A549 (cell line): ENCODE data around the gene USP13. TPM values are rescaled to one million over a fixed set of nuclear protein-coding genes. Genes with fewer than 3 reads are reported as not detected.

Source experiments
- ATAC-seq, 2 experiments: fragments of 200-7000 bp in 1 of 2; fragments of >200 bp in 1 of 2; cut with Nextera tagmentation in 1 of 2; cut with Tn5 transposase in 1 of 2; 3 replicates each; pipeline versions ENCODE4 v1.8.0 to v1.9.1; 2018 to 2020; ENCODE audit warnings: mild to moderate bottlenecking in 1 of 2, moderate library complexity in 1 of 2
- CTCF ChIA-PET: fragments of 300-600 bp; sonication (Branson Sonifier 250); formaldehyde crosslinking; extraction: SDS; loops from one replicate; lab custom pipeline; 2021; ENCODE audit warnings: antibody characterized with exemption, inconsistent platforms; lab: Yijun Ruan, JAX
- POLR2A ChIA-PET: fragments of 350-600 bp; formaldehyde crosslinking; extraction: SDS; loops from one replicate; lab custom pipeline; 2021; ENCODE audit warnings: antibody characterized with exemption, inconsistent platforms; lab: Yijun Ruan, JAX
- DNase-seq, 2 experiments: peaks; one replicate each; pipeline versions ENCODE4 v3.0.0 to v3.0.0-alpha.2; 2011 to 2016; ENCODE audit warnings: low read depth in 1 of 2, low spot score in 1 of 2
- FAIRE-seq: peaks from 2 replicates; lab custom pipeline; 2011; peaks lifted over from hg19 to GRCh38; lab: Jason Lieb, UNC
- H3K27ac ChIP-seq, 2 experiments: fragments of >200 bp; sonication (Bioruptor Twin); formaldehyde crosslinking; 3 replicates each; pipeline ENCODE4 v1.5.1; 2016 to 2017
- H3K4me1 ChIP-seq: fragments of >200 bp; sonication (Bioruptor Twin); formaldehyde crosslinking; 3 replicates; pipeline ENCODE4 v1.6.1; 2016
- H3K4me2 ChIP-seq: fragments of >200 bp; sonication (Bioruptor Twin); formaldehyde crosslinking; 3 replicates; pipeline ENCODE4 v1.6.1; 2016
- H3K4me3 ChIP-seq: fragments of >200 bp; sonication (Bioruptor Twin); formaldehyde crosslinking; 3 replicates; pipeline ENCODE4 v1.5.1; 2016
- H3K9me3 ChIP-seq: fragments of >200 bp; sonication (Bioruptor Twin); formaldehyde crosslinking; 3 replicates; pipeline ENCODE4 v1.6.1; 2016
- CBX8 ChIP-seq: fragments of 200-600 bp; sonication (generic); IDR thresholded peaks from 2 replicates; pipeline ENCODE4 v1.6.1; 2016
- CHD4 ChIP-seq: fragments of 200-600 bp; sonication (generic); IDR thresholded peaks from 2 replicates; pipeline ENCODE4 v1.6.1; 2016; ENCODE audit warnings: antibody characterized with exemption, mild to moderate bottlenecking, borderline replicate concordance
- EHF ChIP-seq: fragments of 250-450 bp; sonication (Bioruptor Pico); IDR thresholded peaks from 2 replicates; pipeline ENCODE4 v1.5.0; 2020; ENCODE audit warnings: mild to moderate bottlenecking
- EHMT2 ChIP-seq: fragments of 200-600 bp; sonication (generic); IDR thresholded peaks from 2 replicates; pipeline ENCODE4 v1.6.1; 2016; ENCODE audit warnings: antibody characterized with exemption, low read depth, mild to moderate bottlenecking, moderate library complexity
- ESRRA ChIP-seq: fragments of 150-350 bp; IDR thresholded peaks from 2 replicates; pipeline ENCODE4 v1.6.1; 2014; ENCODE audit warnings: mild to moderate bottlenecking, low read length, borderline replicate concordance
- FOSL2 ChIP-seq, 2 experiments: fragments of 450-650 bp in 1 of 2; fragments of >200 bp in 1 of 2; sonication (Bioruptor Twin) in 1 of 2; formaldehyde crosslinking; IDR thresholded peaks; 2 replicates each; pipeline versions ENCODE4 v1.5.0 to v1.6.1; 2016 to 2020; ENCODE audit warnings: mild to moderate bottlenecking in 1 of 2, moderate library complexity in 1 of 2
- HMGXB4 ChIP-seq: fragments of 250-450 bp; sonication (Bioruptor Pico); IDR thresholded peaks from 2 replicates; pipeline ENCODE4 v1.5.0; 2021; ENCODE audit warnings: mild to moderate bottlenecking, moderate library complexity, borderline replicate concordance
- HOXB5 ChIP-seq: fragments of 250-450 bp; sonication (Bioruptor Pico); IDR thresholded peaks from 2 replicates; pipeline ENCODE4 v1.5.0; 2020; ENCODE audit warnings: mild to moderate bottlenecking, moderate library complexity
- JUNB ChIP-seq: fragments of >200 bp; sonication (Bioruptor Twin); formaldehyde crosslinking; IDR thresholded peaks from 2 replicates; pipeline ENCODE4 v1.6.1; 2016
- KDM5A ChIP-seq: fragments of 200-600 bp; sonication (generic); IDR thresholded peaks from 2 replicates; pipeline ENCODE4 v1.6.1; 2016; ENCODE audit warnings: antibody characterized with exemption, mild to moderate bottlenecking
- MAFK ChIP-seq: fragments of 450-650 bp; IDR thresholded peaks from 2 replicates; pipeline ENCODE4 v1.6.1; 2014; ENCODE audit not compliant: partially characterized antibody
- MAZ ChIP-seq: fragments of 150-350 bp; IDR thresholded peaks from 2 replicates; pipeline ENCODE4 v1.6.1; 2014; ENCODE audit warnings: antibody characterized with exemption, low read depth, low read length, borderline replicate concordance
- MYC ChIP-seq: IDR thresholded peaks from 2 replicates; pipeline ENCODE4 v1.6.1; 2012; ENCODE audit warnings: mild to moderate bottlenecking, inconsistent platforms, low read length, improper control_type of control experiment, borderline replicate concordance
- NFE2L2 ChIP-seq: fragments of 150-350 bp; conservative IDR thresholded peaks from 2 replicates; pipeline ENCODE4 v1.6.1; 2014; ENCODE audit warnings: low read length
- POLR2A ChIP-seq: IDR thresholded peaks from 2 replicates; pipeline ENCODE4 v1.6.1; 2012; ENCODE audit warnings: mild to moderate bottlenecking, low read length
- RARB ChIP-seq: fragments of 250-450 bp; sonication (Bioruptor Pico); IDR thresholded peaks from 2 replicates; pipeline ENCODE4 v1.8.0; 2021; ENCODE audit warnings: mild to moderate bottlenecking, moderate library complexity
- RCOR1 ChIP-seq: fragments of 150-350 bp; IDR thresholded peaks from 2 replicates; pipeline ENCODE4 v1.6.1; 2014; ENCODE audit warnings: antibody characterized with exemption, low read length, low read depth
- SMC3 ChIP-seq: fragments of >200 bp; sonication (Bioruptor Twin); formaldehyde crosslinking; IDR thresholded peaks from 3 replicates; pipeline ENCODE4 v1.6.1; 2018; ENCODE audit warnings: inconsistent platforms
- WGBS: methylation state at CpG from one replicate; pipeline ENCODE4 v1.1.6; 2017; ENCODE audit errors: missing lambda C conversion rate; 5-methylcytosine and 5-hydroxymethylcytosine counted together
- polyA plus RNA-seq, 4 experiments: library from polyadenylated mRNA; depleted of rRNA in 3 of 4; stranded (reverse); fragments of >200 nt; fragmentation: RNase III in 1 of 4; extraction: RNeasy Plus Mini Kit Qiagen cat#74134 plus additional on column Dnase treatment in 1 of 4; gene quantifications; 2 replicates in 3 of 4; 3 replicates in 1 of 4; pipeline ENCODE4 v1.2.3, GENCODE V29; 2011 to 2017
- TF ChIP-seq, protein P1 (sequence below): IDR thresholded peaks from 2 replicates; pipeline ENCODE4 v1.6.1; 2012
- TF ChIP-seq, protein P2 (sequence below): fragments of >200 bp; sonication (Bioruptor Twin); formaldehyde crosslinking; IDR thresholded peaks from 2 replicates; pipeline ENCODE4 v1.6.1; 2016
- TF ChIP-seq, protein P3 (sequence below): fragments of 250-450 bp; sonication (Bioruptor Pico); IDR thresholded peaks from 2 replicates; pipeline ENCODE4 v1.5.0; 2020; ENCODE audit warnings: low read depth, mild to moderate bottlenecking, moderate library complexity

Gene USP13
- polyA plus RNA-seq, 2 of the 4 experiments (the other 2 are of a cell fraction), result 7.5 to 10.2 TPM

- H3K4me1 ChIP-seq, result no peaks in the 10 kb centered on the region
- ChIA-PET POLR2A (no interaction called here), CTCF (interaction anchor here (2.9 kb wide), 1 partner anchor 24 kb away, joined by 7 read pairs; no protein-coding TSS in a partner anchor)
- FAIRE-seq (no peak), DNase-seq (no peak), ATAC-seq (no peak)
- H3K27ac ChIP-seq, result no peak overlapping the region
- H3K4me2 ChIP-seq, result no peak overlapping the region
- 91% methylated on average over 3 of the region's 3 CpGs for WGBS
- H3K4me3 ChIP-seq, result no peak overlapping the region
- TF ChIP-seq KDM5A (no peak), ESRRA (no peak), EHMT2 (no peak), NFE2L2 (no peak), POLR2A (no peak), CBX8 (no peak), MAZ (no peak)
- TF ChIP-seq, protein P1, sequence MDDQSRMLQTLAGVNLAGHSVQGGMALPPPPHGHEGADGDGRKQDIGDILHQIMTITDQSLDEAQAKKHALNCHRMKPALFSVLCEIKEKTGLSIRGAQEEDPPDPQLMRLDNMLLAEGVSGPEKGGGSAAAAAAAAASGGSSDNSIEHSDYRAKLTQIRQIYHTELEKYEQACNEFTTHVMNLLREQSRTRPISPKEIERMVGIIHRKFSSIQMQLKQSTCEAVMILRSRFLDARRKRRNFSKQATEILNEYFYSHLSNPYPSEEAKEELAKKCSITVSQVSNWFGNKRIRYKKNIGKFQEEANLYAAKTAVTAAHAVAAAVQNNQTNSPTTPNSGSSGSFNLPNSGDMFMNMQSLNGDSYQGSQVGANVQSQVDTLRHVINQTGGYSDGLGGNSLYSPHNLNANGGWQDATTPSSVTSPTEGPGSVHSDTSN, result no peak
- TF ChIP-seq, protein P2, sequence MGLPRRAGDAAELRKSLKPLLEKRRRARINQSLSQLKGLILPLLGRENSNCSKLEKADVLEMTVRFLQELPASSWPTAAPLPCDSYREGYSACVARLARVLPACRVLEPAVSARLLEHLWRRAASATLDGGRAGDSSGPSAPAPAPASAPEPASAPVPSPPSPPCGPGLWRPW, result no peak
- no peaks in the 10 kb centered on the region for H3K9me3 ChIP-seq
Measured at GRCh38 chr3:179791793-179792192, 139.0 kb downstream of the USP13 start.

DNA sequence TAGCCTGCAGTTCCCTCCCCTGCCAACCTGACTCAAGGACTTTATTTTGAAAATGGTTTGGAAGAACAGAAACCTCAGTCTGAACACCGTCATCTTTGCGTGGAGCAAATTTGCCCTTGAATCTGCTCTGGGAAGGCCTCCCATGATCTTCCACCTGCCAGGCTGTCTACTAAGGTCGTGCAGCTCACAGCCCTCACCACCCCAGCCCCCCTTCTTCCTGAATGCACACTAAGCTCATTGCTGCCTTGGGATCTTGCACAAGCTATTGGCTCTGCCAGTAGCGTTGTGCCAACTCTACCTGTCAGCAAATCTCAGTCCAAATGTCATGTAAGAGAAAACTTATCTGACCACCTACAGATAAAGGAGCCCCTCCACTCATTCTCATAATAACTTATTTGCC is 141.5 kb downstream of the USP13 start:
- H3K9me3 ChIP-seq, result no peaks in the 10 kb centered on the region
- ATAC-seq (no peak), FAIRE-seq (no peak), DNase-seq (no peak)
- no peak overlapping the region for H3K4me2 ChIP-seq
- no peaks in the 10 kb centered on the region for H3K4me1 ChIP-seq
- TF ChIP-seq EHMT2 (no peak), HMGXB4 (CRISPR knock-in tag) (no peak), RCOR1 (no peak), FOSL2 (IDR thresholded peaks at IDR 0.05) (no peak), FOSL2 (CRISPR knock-in tag; IDR thresholded peaks at IDR 0.05) (no peak), HOXB5 (CRISPR knock-in tag) (no peak)
- POLR2A ChIA-PET, result no interaction called here
- WGBS, result 76% methylated on average over 4 of the region's 4 CpGs
- CTCF ChIA-PET, result interaction anchor here (2.9 kb wide), 1 partner anchor 26 kb away, joined by 7 read pairs; no protein-coding TSS in a partner anchor
- no peak overlapping the region for H3K27ac ChIP-seq
- H3K4me3 ChIP-seq, result no peak overlapping the region

GRCh38 chr3:179796421-179796820 is 143.6 kb downstream of the USP13 start:
- DNase-seq (no peak), ATAC-seq (no peak), FAIRE-seq (no peak)
- H3K9me3 ChIP-seq, result no peaks in the 10 kb centered on the region
- no peak overlapping the region for H3K4me2 ChIP-seq
- POLR2A ChIA-PET, result no interaction called here
- CTCF ChIA-PET, result no interaction called here
- no peak overlapping the region for H3K27ac ChIP-seq
- no peak overlapping the region for H3K4me3 ChIP-seq
- no peak for TF ChIP-seq CHD4
- TF ChIP-seq SMC3, result no peak
- TF ChIP-seq EHMT2, result no peak
- TF ChIP-seq, protein P3, sequence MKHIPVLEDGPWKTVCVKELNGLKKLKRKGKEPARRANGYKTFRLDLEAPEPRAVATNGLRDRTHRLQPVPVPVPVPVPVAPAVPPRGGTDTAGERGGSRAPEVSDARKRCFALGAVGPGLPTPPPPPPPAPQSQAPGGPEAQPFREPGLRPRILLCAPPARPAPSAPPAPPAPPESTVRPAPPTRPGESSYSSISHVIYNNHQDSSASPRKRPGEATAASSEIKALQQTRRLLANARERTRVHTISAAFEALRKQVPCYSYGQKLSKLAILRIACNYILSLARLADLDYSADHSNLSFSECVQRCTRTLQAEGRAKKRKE (CRISPR knock-in tag), result no peak
- TF ChIP-seq JUNB, result no peak
- no peak for TF ChIP-seq RARB (CRISPR knock-in tag)
- no peak for TF ChIP-seq MAFK
- TF ChIP-seq MYC, result no peak
- TF ChIP-seq EHF, result no peak
- peaks cover under 1% of the 10 kb centered on the region; the same call in 1 of the 3 replicates for H3K4me1 ChIP-seq
- WGBS, result 66% methylated on average over 4 of the region's 4 CpGs
